Fibroblast of pulmonary artery (primary cell): ENCODE results near the gene XXYLT1.

Source experiments
- DNase-seq: peaks from one replicate; pipeline ENCODE4 v3.0.0-alpha.2; 2010; ENCODE audit warnings: low read depth
- H3K4me3 ChIP-seq: replicated peaks from 2 replicates; pipeline ENCODE4 v1.5.1; 2011; ENCODE audit warnings: low read depth, mild to moderate bottlenecking, control low read depth, low read length, moderate library complexity
- CTCF ChIP-seq: IDR thresholded peaks from 2 replicates; pipeline ENCODE4 v1.5.1; 2011; ENCODE audit warnings: mild to moderate bottlenecking, control low read depth, low read length, inconsistent platforms; ENCODE audit errors: missing control alignments

The XXYLT1 gene

GRCh38 chr3:195128255-195129071 lies 142.5 kb downstream of the XXYLT1 start:
- no peak for TF ChIP-seq CTCF
- no peak overlapping the region for H3K4me3 ChIP-seq
- DNase-seq, result peak; percentile 49

- no peak for DNase-seq
- no peak for TF ChIP-seq CTCF
- H3K4me3 ChIP-seq, result no peak overlapping the region
Measured at GRCh38 chr3:195126056-195126605, 144.8 kb downstream of the XXYLT1 start.

GRCh38 chr3:195125646-195126045 lies 145.3 kb downstream of the XXYLT1 start:
- no peak overlapping the region for H3K4me3 ChIP-seq
- no peak for TF ChIP-seq CTCF
- DNase-seq, result no peak

- no peak for DNase-seq
- no peak overlapping the region for H3K4me3 ChIP-seq
- no peak for TF ChIP-seq CTCF
Measured at GRCh38 chr3:195124378-195124992, 146.5 kb downstream of the XXYLT1 start.

- no peak for DNase-seq
- H3K4me3 ChIP-seq, result no peak overlapping the region
- TF ChIP-seq CTCF, result peak; percentile 23
Measured at GRCh38 chr3:195123281-195123691, 147.7 kb downstream of the XXYLT1 start.

GRCh38 chr3:195122261-195122660 lies 148.7 kb downstream of the XXYLT1 start:
- TF ChIP-seq CTCF, result no peak
- H3K4me3 ChIP-seq, result no peak overlapping the region
- no peak for DNase-seq
